Caco-2 (cell line): ENCODE measurements around the gene MMP11. TPM values are rescaled to one million over a fixed set of nuclear protein-coding genes. Genes with fewer than 3 reads are reported as not detected.

Source experiments
- BruUV-seq: library from RNA; stranded (reverse); fragments of 400-500 nt; replicated peaks from 2 replicates; lab custom pipeline; 2021; lab: Mats Ljungman, UMichigan
- CTCF ChIA-PET: fragments of 300-600 bp; sonication (Branson Sonifier 250); formaldehyde crosslinking; loops from one replicate; lab custom pipeline; 2022; ENCODE audit warnings: antibody characterized with exemption; lab: Charles Lee
- POLR2A ChIA-PET: fragments of 300-600 bp; sonication (Branson Sonifier 250); formaldehyde crosslinking; loops from one replicate; lab custom pipeline; 2022; ENCODE audit warnings: antibody characterized with exemption; lab: Charles Lee
- DNase-seq, 2 experiments: peaks; one replicate each; pipeline versions ENCODE4 v3.0.0 to v3.0.0-alpha.2; 2020 to 2022
- H3K27me3 ChIP-seq: replicated peaks from 2 replicates; pipeline ENCODE4 v1.6.0; 2011; ENCODE audit warnings: low read length; ENCODE audit not compliant: control insufficient read depth, insufficient read depth
- H3K36me3 ChIP-seq: 2 replicates; pipeline ENCODE4 v1.5.1; 2011; ENCODE audit warnings: low read length; ENCODE audit not compliant: control insufficient read depth, insufficient read depth
- H3K4me1 ChIP-seq: fragments of 250-450 bp; sonication (Bioruptor Pico); 2 replicates; pipeline ENCODE4 v1.5.1; 2020; ENCODE audit warnings: mild to moderate bottlenecking
- H3K4me3 ChIP-seq: 2 replicates; pipeline ENCODE4 v1.5.1; 2011; ENCODE audit warnings: low read depth, mild to moderate bottlenecking, control low read depth, low read length
- H3K9me3 ChIP-seq: fragments of 250-450 bp; sonication (Bioruptor Pico); 2 replicates; pipeline ENCODE4 v1.5.1; 2020; ENCODE audit warnings: mild to moderate bottlenecking, moderate library complexity
- H3K27ac Mint-ChIP-seq: one replicate; pipeline ENCODE4 v1.8.0; 2022; ENCODE audit warnings: mixed read lengths; ENCODE audit not compliant: unreplicated experiment
- H3K27me3 Mint-ChIP-seq: one replicate; pipeline ENCODE4 v1.8.0; 2022; ENCODE audit warnings: mixed read lengths; ENCODE audit not compliant: insufficient read depth, unreplicated experiment
- H3K36me3 Mint-ChIP-seq: one replicate; pipeline ENCODE4 v1.8.0; 2022; ENCODE audit warnings: mild to moderate bottlenecking, mixed read lengths; ENCODE audit not compliant: insufficient read depth, unreplicated experiment
- H3K4me1 Mint-ChIP-seq: one replicate; pipeline ENCODE4 v1.8.0; 2022; ENCODE audit warnings: low read depth, mixed read lengths; ENCODE audit not compliant: unreplicated experiment
- H3K4me3 Mint-ChIP-seq: one replicate; pipeline ENCODE4 v1.8.0; 2022; ENCODE audit warnings: mild to moderate bottlenecking, moderate library complexity, mixed read lengths; ENCODE audit not compliant: unreplicated experiment
- H3K9me3 Mint-ChIP-seq: one replicate; pipeline ENCODE4 v1.8.0; 2022; ENCODE audit warnings: mixed read lengths; ENCODE audit not compliant: unreplicated experiment
- CTCF ChIP-seq, 2 experiments: fragments of 200-600 bp in 1 of 2; IDR thresholded peaks; 1 replicate in 1 of 2; 2 replicates in 1 of 2; pipeline versions ENCODE4 v1.5.1 to v1.8.0; 2011 to 2022; ENCODE audit warnings: antibody characterized with exemption in 1 of 2, control low read depth in 1 of 2, inconsistent platforms in 1 of 2, low read depth in 1 of 2, low read length in 1 of 2, mild to moderate bottlenecking in 1 of 2, moderate library complexity in 1 of 2; ENCODE audit not compliant: insufficient read depth in 1 of 2, severe bottlenecking in 1 of 2, unreplicated experiment in 1 of 2
- intact Hi-C: fragments of 100-400 bp; cut with micrococcal nuclease; formaldehyde crosslinking; loops from one replicate; pipeline ENCODE4 v1.10.0; 2022; ENCODE audit not compliant: unreplicated experiment
- total RNA-seq: library from RNA; stranded (reverse); gene quantifications from 2 replicates; pipeline ENCODE4 v1.2.3, GENCODE V29; 2022

The MMP11 gene
- total RNA-seq, 1 experiment from 2014 or later: 11.6 TPM

GRCh38 chr22:23782252-23782651 lies 9.6 kb downstream of the MMP11 start:
- Histone ChIP-seq H3K4me3 (no peak overlapping the region), H3K9me3 (no peaks in the 10 kb centered on the region), H3K4me1 (peaks cover 23% of the 10 kb centered on the region), H3K27me3 (no peaks in the 10 kb centered on the region), H3K36me3 (no peaks in the 10 kb centered on the region)
- H3K9me3 Mint-ChIP-seq: no peaks in the 10 kb centered on the region
- H3K36me3 Mint-ChIP-seq: peaks cover 5% of the 10 kb centered on the region
- H3K4me1 Mint-ChIP-seq: peaks cover 8% of the 10 kb centered on the region
- intact Hi-C loops: no loop called here
- POLR2A ChIA-PET: no interaction called here
- BruUV-seq: no TSS peak
- H3K4me3 Mint-ChIP-seq: no peak overlapping the region
- no peak for DNase-seq
- CTCF ChIA-PET: no interaction called here
- H3K27ac Mint-ChIP-seq: no peak overlapping the region
- TF ChIP-seq CTCF (IDR thresholded peaks at IDR 0.05; ENCODE audit: insufficient read depth in 1 of 2, low read depth in 1 of 2, low read length in 1 of 2, severe bottlenecking in 1 of 2, unreplicated experiment in 1 of 2): no peak
- no peaks in the 10 kb centered on the region for H3K27me3 Mint-ChIP-seq

GRCh38 chr22:23782703-23783102 lies 10.1 kb downstream of the MMP11 start:
- no peaks in the 10 kb centered on the region for H3K9me3 Mint-ChIP-seq
- intact Hi-C loops: no loop called here

GRCh38 chr22:23783265-23784150 lies 10.9 kb downstream of the MMP11 start:
- no peaks in the 10 kb centered on the region for H3K9me3 Mint-ChIP-seq
- Histone ChIP-seq H3K36me3 (no peaks in the 10 kb centered on the region), H3K27me3 (no peaks in the 10 kb centered on the region), H3K4me3 (no peak overlapping the region), H3K4me1 (peaks cover 23% of the 10 kb centered on the region), H3K9me3 (no peaks in the 10 kb centered on the region)
- CTCF ChIA-PET: no interaction called here
- no TSS peak for BruUV-seq
- H3K36me3 Mint-ChIP-seq: peaks cover 5% of the 10 kb centered on the region
- H3K4me3 Mint-ChIP-seq: no peak overlapping the region
- H3K27ac Mint-ChIP-seq: no peak overlapping the region
- POLR2A ChIA-PET: no interaction called here
- no peak for DNase-seq
- peaks cover 8% of the 10 kb centered on the region for H3K4me1 Mint-ChIP-seq
- TF ChIP-seq CTCF (IDR thresholded peaks at IDR 0.05; ENCODE audit: insufficient read depth in 1 of 2, low read depth in 1 of 2, low read length in 1 of 2, severe bottlenecking in 1 of 2, unreplicated experiment in 1 of 2): no peak
- H3K27me3 Mint-ChIP-seq: no peaks in the 10 kb centered on the region
- intact Hi-C loops: no loop called here

More at GRCh38 chr22:23782703-23783102, 10.1 kb downstream of the MMP11 start:
- no TSS peak for BruUV-seq
- H3K27me3 ChIP-seq: no peaks in the 10 kb centered on the region
- H3K9me3 ChIP-seq: no peaks in the 10 kb centered on the region
- ChIA-PET POLR2A (no interaction called here), CTCF (no interaction called here)
- no peak for TF ChIP-seq CTCF (IDR thresholded peaks at IDR 0.05; ENCODE audit: insufficient read depth in 1 of 2, low read depth in 1 of 2, low read length in 1 of 2, severe bottlenecking in 1 of 2, unreplicated experiment in 1 of 2)
- H3K4me1 ChIP-seq: peaks cover 23% of the 10 kb centered on the region
- no peaks in the 10 kb centered on the region for H3K36me3 ChIP-seq
- Mint-ChIP-seq H3K4me1 (peaks cover 8% of the 10 kb centered on the region), H3K27me3 (no peaks in the 10 kb centered on the region), H3K27ac (no peak overlapping the region), H3K36me3 (peaks cover 5% of the 10 kb centered on the region), H3K4me3 (no peak overlapping the region)
- no peak overlapping the region for H3K4me3 ChIP-seq
- DNase-seq: no peak
